ENCODE data around the gene OSGEP.

OSGEP gene

GRCh38 chr14:20469242-20469889 lies 14.8 kb upstream of the OSGEP start, which contains the start of gene PNP:
Gene PNP, plus strand, starts transcription at chr14:20469406. Its CDS starts 119 bp downstream, at chr14:20469525.
- Histone ChIP-seq H3K27me3 (ENCODE audit: insufficient read depth, low read length) (no peaks in the 10 kb centered on the region), H3K36me3 (ENCODE audit: insufficient read depth, low read length) (peaks cover 30% of the 10 kb centered on the region), H3K79me2 (ENCODE audit: insufficient read depth, low read length) (peaks cover 22% of the 10 kb centered on the region), H3K27ac (ENCODE audit: low read depth, low read length, poor library complexity, severe bottlenecking) (peak within 1 kb of the TSS; percentile 57), H3K9me3 (ENCODE audit: low read length) (no peaks in the 10 kb centered on the region), H3K4me2 (ENCODE audit: low read length) (peak within 1 kb of the TSS; percentile 98), H3K9ac (ENCODE audit: low read length) (peak within 1 kb of the TSS; percentile 98), H3K4me1 (ENCODE audit: insufficient read depth, low read length, severe bottlenecking) (peaks cover 26% of the 10 kb centered on the region), H2AFZ (ENCODE audit: low read length) (peak within 1 kb of the TSS; percentile 78; the same call in 1 of the 2 replicates), H3K9me2 (ENCODE audit: low read depth, low read length) (no peaks in the 10 kb centered on the region), H4K20me1 (ENCODE audit: insufficient read depth, low read length) (no peaks in the 10 kb centered on the region), H3F3A (ENCODE audit: insufficient read depth, low read length) (no peaks in the 10 kb centered on the region), H3K4me3 (ENCODE audit: low read depth, low read length, poor library complexity, severe bottlenecking) (peak within 1 kb of the TSS; percentile 98)
- no peak for TF ChIP-seq CTCF (IDR thresholded peaks at IDR 0.05; ENCODE audit: low read length)
- no peak for TF ChIP-seq EZH2 (IDR thresholded peaks at IDR 0.05; ENCODE audit: borderline replicate concordance, low read length)

- no peaks in the 10 kb centered on the region for H4K20me1 ChIP-seq (ENCODE audit: insufficient read depth, low read length)
- peaks cover 22% of the 10 kb centered on the region for H3K79me2 ChIP-seq (ENCODE audit: insufficient read depth, low read length)
- no peak overlapping the region for H2AFZ ChIP-seq (ENCODE audit: low read length)
- no peaks in the 10 kb centered on the region for H3F3A ChIP-seq (ENCODE audit: insufficient read depth, low read length)
- H3K4me2 ChIP-seq (ENCODE audit: low read length), result peak overlapping the region; percentile 98
- H3K9me2 ChIP-seq (ENCODE audit: low read depth, low read length), result no peaks in the 10 kb centered on the region
- H3K9ac ChIP-seq (ENCODE audit: low read length), result peak overlapping the region; percentile 98; the same call in 1 of the 2 replicates
- peak overlapping the region; percentile 98 for H3K4me3 ChIP-seq (ENCODE audit: low read depth, low read length, poor library complexity, severe bottlenecking)
- peaks cover 26% of the 10 kb centered on the region for H3K4me1 ChIP-seq (ENCODE audit: insufficient read depth, low read length, severe bottlenecking)
- no peak overlapping the region for H3K27ac ChIP-seq (ENCODE audit: low read depth, low read length, poor library complexity, severe bottlenecking)
- TF ChIP-seq CTCF (IDR thresholded peaks at IDR 0.05; ENCODE audit: low read length), result no peak
- no peak for TF ChIP-seq EZH2 (IDR thresholded peaks at IDR 0.05; ENCODE audit: borderline replicate concordance, low read length)
- no peaks in the 10 kb centered on the region for H3K27me3 ChIP-seq (ENCODE audit: insufficient read depth, low read length)
- H3K36me3 ChIP-seq (ENCODE audit: insufficient read depth, low read length), result peaks cover 25% of the 10 kb centered on the region
- no peaks in the 10 kb centered on the region for H3K9me3 ChIP-seq (ENCODE audit: low read length)
Observed at GRCh38 chr14:20468764-20469241, 14.2 kb upstream of the OSGEP start.

- no peak within 1 kb of the TSS for H2AFZ ChIP-seq (ENCODE audit: low read length)
- TF ChIP-seq EZH2 (IDR thresholded peaks at IDR 0.05; ENCODE audit: borderline replicate concordance, low read length) (no peak), CTCF (IDR thresholded peaks at IDR 0.05; ENCODE audit: low read length) (no peak)
- peak within 1 kb of the TSS; percentile 89 for H3K27ac ChIP-seq (ENCODE audit: low read depth, low read length, poor library complexity, severe bottlenecking)
Observed at GRCh38 chr14:20461225-20462141, 6.9 kb upstream of the OSGEP start, which contains the start of gene PIP4P1. Gene PIP4P1, minus strand, starts transcription at chr14:20461434. Its CDS starts 109 bp downstream, at chr14:20461325.

More at GRCh38 chr14:20461225-20462141, 6.9 kb upstream of the OSGEP start, which contains the start of gene PIP4P1:
- Histone ChIP-seq H3K27me3 (ENCODE audit: insufficient read depth, low read length) (no peaks in the 10 kb centered on the region), H3K79me2 (ENCODE audit: insufficient read depth, low read length) (no peaks in the 10 kb centered on the region), H3K4me2 (ENCODE audit: low read length) (peak within 1 kb of the TSS; percentile 99), H3K4me3 (ENCODE audit: low read depth, low read length, poor library complexity, severe bottlenecking) (peak within 1 kb of the TSS; percentile 90), H3K9me3 (ENCODE audit: low read length) (no peaks in the 10 kb centered on the region), H3K4me1 (ENCODE audit: insufficient read depth, low read length, severe bottlenecking) (peaks cover 24% of the 10 kb centered on the region), H3F3A (ENCODE audit: insufficient read depth, low read length) (no peaks in the 10 kb centered on the region), H3K9ac (ENCODE audit: low read length) (peak within 1 kb of the TSS; percentile 90), H3K9me2 (ENCODE audit: low read depth, low read length) (no peaks in the 10 kb centered on the region), H3K36me3 (ENCODE audit: insufficient read depth, low read length) (peaks cover 38% of the 10 kb centered on the region), H4K20me1 (ENCODE audit: insufficient read depth, low read length) (no peaks in the 10 kb centered on the region)
